ENCODE results near the gene MSANTD2.

MSANTD2 gene

DNA sequence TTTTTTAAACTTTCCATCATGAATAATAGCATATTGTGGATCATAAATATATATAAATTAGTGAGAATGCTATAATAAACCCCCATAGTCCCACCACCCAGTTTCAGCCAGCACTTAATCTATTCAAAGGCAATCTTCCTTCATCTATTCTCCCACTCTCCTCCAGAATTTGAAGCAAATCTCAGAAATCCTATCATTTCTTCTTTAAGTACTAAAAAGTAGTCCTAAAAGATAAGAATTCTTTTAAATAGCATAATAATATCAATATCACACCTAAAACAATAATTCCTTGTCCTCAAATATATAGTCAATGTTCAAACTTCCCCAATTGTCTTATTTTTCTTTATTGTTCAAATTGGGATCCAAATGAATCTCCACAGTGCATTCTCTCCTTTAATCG is 40.5 kb upstream of the MSANTD2 start:
- TF ChIP-seq, protein P1, sequence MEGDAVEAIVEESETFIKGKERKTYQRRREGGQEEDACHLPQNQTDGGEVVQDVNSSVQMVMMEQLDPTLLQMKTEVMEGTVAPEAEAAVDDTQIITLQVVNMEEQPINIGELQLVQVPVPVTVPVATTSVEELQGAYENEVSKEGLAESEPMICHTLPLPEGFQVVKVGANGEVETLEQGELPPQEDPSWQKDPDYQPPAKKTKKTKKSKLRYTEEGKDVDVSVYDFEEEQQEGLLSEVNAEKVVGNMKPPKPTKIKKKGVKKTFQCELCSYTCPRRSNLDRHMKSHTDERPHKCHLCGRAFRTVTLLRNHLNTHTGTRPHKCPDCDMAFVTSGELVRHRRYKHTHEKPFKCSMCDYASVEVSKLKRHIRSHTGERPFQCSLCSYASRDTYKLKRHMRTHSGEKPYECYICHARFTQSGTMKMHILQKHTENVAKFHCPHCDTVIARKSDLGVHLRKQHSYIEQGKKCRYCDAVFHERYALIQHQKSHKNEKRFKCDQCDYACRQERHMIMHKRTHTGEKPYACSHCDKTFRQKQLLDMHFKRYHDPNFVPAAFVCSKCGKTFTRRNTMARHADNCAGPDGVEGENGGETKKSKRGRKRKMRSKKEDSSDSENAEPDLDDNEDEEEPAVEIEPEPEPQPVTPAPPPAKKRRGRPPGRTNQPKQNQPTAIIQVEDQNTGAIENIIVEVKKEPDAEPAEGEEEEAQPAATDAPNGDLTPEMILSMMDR (IDR thresholded peaks at IDR 0.05; ENCODE audit: low read depth, low read length, missing control alignments): no peak
- no peak for DNase-seq (ENCODE audit: low read depth)
- H3K4me3 ChIP-seq (ENCODE audit: low read depth, low read length): no peak overlapping the region

DNA sequence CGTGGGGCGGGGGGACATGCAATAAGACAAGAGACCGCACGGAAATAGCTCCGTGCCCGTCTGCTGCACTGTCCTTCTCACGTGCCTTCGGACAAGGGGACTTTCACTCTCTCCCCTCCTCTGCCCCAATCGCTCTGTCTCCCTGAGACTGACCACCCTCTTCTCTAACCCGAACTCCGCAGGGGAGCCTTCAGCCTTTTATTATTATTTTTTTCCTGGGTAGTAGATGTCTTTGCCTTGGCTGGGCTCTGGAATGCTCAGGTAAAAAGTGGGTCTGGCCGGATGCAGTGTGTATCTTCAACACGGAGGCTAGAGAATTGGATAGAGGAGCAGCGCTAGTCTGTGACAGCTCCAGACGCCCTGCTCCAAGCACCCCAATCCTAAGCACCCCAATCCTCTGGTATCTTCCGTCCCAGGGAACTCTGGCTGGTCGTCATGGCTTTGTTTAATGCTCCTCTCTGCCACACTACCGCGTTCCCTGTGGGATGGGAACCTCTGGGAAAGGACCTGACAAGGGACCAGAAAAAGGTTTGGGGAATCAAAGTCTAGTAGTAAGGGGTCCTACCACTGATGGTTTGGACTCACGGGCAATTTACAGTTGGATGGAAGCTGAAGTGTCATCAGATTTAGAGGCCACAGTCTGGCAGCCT is 39.9 kb upstream of the MSANTD2 start:
- TF ChIP-seq, protein P1 (IDR thresholded peaks at IDR 0.05; ENCODE audit: low read depth, low read length, missing control alignments): no peak
- no peak for DNase-seq (ENCODE audit: low read depth)
- no peak overlapping the region; the same call in 1 of the 2 replicates for H3K4me3 ChIP-seq (ENCODE audit: low read depth, low read length)

DNA sequence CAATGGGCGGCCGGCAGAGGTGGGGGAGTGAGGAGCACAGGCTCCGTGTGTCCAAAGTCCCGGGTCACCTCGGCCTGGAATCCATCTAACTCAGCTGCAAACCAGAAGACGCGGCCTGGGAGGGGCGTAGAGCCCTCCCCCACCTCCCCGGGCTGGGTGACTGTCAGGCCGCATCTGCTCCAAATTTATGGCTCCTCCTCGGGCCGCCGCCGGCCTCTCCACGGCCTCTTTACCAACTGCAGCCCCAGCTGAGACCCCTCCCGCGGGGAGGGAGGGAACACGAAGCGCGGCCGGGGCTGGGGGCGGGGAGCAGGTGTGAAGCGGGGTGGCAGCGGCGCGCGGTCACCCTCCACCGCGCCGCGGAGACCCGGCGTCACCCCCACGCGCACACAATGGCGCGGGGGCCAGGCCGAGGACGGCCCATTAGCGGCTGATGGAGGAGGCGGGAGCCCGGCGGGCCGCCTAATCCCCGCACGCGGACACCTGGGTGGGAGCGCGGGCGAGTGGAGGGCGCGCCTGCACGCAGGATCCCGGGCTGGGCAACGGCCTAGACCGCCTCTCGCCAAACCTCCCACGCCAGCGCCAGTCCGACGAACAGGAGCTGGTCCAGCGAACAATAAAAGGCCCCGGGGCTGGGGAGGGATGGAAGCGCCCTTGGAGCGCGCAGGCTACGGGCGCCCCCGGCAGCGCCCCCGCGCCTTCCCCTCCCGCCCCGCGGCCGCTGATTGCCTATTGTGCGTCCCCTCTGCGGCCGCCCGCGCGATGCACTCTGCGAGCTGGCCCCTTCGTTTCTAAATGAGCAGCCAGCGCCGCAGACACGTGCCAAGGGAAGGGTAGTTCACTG is 39.1 kb upstream of the MSANTD2 start:
- TF ChIP-seq, protein P1 (IDR thresholded peaks at IDR 0.05; ENCODE audit: low read depth, low read length, missing control alignments): no peak
- H3K4me3 ChIP-seq (ENCODE audit: low read depth, low read length): peak overlapping the region; percentile 7
- no peak for DNase-seq (ENCODE audit: low read depth)

DNA sequence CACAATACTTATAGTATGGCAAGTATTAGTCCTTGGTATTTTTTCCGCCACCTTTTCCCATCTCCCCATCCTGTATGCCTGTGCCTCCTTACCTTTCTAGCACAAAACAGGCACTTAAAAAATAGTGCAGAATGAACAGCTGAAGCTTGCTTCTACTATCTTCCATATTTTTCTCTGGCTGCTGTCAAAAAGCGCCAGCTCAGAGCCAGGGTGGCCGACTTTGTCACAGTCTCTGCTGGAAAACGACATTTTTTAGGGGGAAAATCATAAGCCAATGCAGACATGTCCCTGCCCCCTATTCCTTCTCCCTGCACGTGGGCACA is 38.6 kb upstream of the MSANTD2 start:
- DNase-seq (ENCODE audit: low read depth): no peak
- no peak overlapping the region for H3K4me3 ChIP-seq (ENCODE audit: low read depth, low read length)
- TF ChIP-seq, protein P1 (IDR thresholded peaks at IDR 0.05; ENCODE audit: low read depth, low read length, missing control alignments): no peak

DNA sequence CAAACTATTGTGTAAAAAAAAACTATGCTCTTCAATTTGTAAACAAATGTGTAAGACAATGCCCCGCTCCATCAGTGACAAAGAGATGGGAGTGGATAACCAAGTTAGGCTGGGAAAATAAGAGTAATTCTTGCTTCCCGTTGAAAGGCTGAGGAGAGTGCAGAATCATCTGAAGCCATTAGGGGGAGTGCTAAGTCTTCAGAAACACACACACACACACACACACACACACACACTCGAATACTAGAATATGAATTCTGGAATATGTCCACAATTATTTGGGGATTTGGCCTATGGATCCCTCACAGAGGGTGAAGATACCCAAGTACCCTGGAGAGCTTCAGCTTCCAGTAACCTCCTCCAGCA is 37.3 kb upstream of the MSANTD2 start:
- TF ChIP-seq, protein P1 (IDR thresholded peaks at IDR 0.05; ENCODE audit: low read depth, low read length, missing control alignments): peak; percentile 67
- peak; percentile 37 for DNase-seq (ENCODE audit: low read depth)
- no peak overlapping the region for H3K4me3 ChIP-seq (ENCODE audit: low read depth, low read length)

DNA sequence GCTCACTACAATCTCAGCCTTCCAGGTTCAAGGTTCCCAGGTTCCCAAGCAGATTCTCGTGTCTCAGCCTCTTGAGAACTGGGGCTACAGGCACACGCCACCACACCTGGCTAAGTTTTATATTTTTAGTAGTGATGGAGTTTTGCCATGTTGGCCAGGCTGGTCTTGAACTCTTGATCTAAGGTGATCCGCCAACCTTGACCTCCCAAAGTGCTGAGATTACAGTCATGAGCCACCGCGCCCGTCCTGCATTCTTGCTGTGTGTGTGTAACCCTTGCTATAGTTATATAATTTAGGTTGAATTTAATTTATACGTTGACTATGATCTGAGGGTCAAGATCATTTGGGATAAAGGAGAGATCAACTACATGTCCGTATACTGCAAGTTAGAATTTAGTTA is 35.7 kb upstream of the MSANTD2 start:
- no peak overlapping the region for H3K4me3 ChIP-seq (ENCODE audit: low read depth, low read length)
- TF ChIP-seq, protein P1 (IDR thresholded peaks at IDR 0.05; ENCODE audit: low read depth, low read length, missing control alignments): no peak
- no peak for DNase-seq (ENCODE audit: low read depth)

Measured in GM12864 (cell line).